ENCODE measurements around the gene IL1RL2.

GRCh38 chr2:102208774-102209173 is 22.0 kb downstream of the IL1RL2 start:
- TF ChIP-seq CTCF (IDR thresholded peaks at IDR 0.05; ENCODE audit: low read length) (no peak), EZH2phosphoT487 (IDR thresholded peaks at IDR 0.05; ENCODE audit: low read length) (no peak), EZH2 (optimal IDR thresholded peaks at IDR 0.05; ENCODE audit: low read depth, low read length) (no peak)
